Measurements from ENCODE around the gene NTM.
A peak's percentile ranks its signal among the peaks of the same experiment; 100 is the strongest.
"Not testable (repeated sequence)": the region's sequence is repeated elsewhere in the genome, so short reads cannot be mapped to it uniquely, and the experiment has no call there.

Gene NTM

GRCh38 chr11:132068556-132068955 is 698.1 kb downstream of the NTM start:
- H3K4me3 ChIP-seq (replicated peaks in 1 of 2; ENCODE audit: low read depth in 2 of 2, low read length in 2 of 2), result no peak overlapping the region
- no peak for TF ChIP-seq CTCF (IDR thresholded peaks at IDR 0.05; ENCODE audit: low read depth, low read length)
- no peak for DNase-seq (ENCODE audit: low read depth in 2 of 2)

- DNase-seq (ENCODE audit: low read depth in 2 of 2); H3K4me3 ChIP-seq (replicated peaks in 1 of 2; ENCODE audit: low read depth in 2 of 2, low read length in 2 of 2): not testable (repeated sequence)
Observed at GRCh38 chr11:132069593-132069992, 699.2 kb downstream of the NTM start.

GRCh38 chr11:132070907-132071306 is 700.5 kb downstream of the NTM start:
- H3K4me3 ChIP-seq (replicated peaks in 1 of 2; ENCODE audit: low read depth in 2 of 2, low read length in 2 of 2); DNase-seq (ENCODE audit: low read depth in 2 of 2): not testable (repeated sequence)

GRCh38 chr11:132072044-132072857 is 701.8 kb downstream of the NTM start:
- DNase-seq (ENCODE audit: low read depth in 2 of 2), result peak; percentile 91 to 99
- H3K4me3 ChIP-seq (replicated peaks in 1 of 2; ENCODE audit: low read depth in 2 of 2, low read length in 2 of 2), result no peak overlapping the region
- TF ChIP-seq CTCF (IDR thresholded peaks at IDR 0.05; ENCODE audit: low read depth, low read length), result no peak

- DNase-seq (ENCODE audit: low read depth in 2 of 2), result no peak
- no peak overlapping the region for H3K4me3 ChIP-seq (replicated peaks in 1 of 2; ENCODE audit: low read depth in 2 of 2, low read length in 2 of 2)
- no peak for TF ChIP-seq CTCF (IDR thresholded peaks at IDR 0.05; ENCODE audit: low read depth, low read length)
Observed at GRCh38 chr11:132072858-132073211, 702.4 kb downstream of the NTM start.

- DNase-seq (ENCODE audit: low read depth in 2 of 2), result no peak
- TF ChIP-seq CTCF (IDR thresholded peaks at IDR 0.05; ENCODE audit: low read depth, low read length), result no peak
- no peak overlapping the region for H3K4me3 ChIP-seq (replicated peaks in 1 of 2; ENCODE audit: low read depth in 2 of 2, low read length in 2 of 2)
Observed at GRCh38 chr11:132073787-132074186, 703.4 kb downstream of the NTM start.

- H3K4me3 ChIP-seq (replicated peaks in 1 of 2; ENCODE audit: low read depth in 2 of 2, low read length in 2 of 2), result no peak overlapping the region
- no peak for DNase-seq (ENCODE audit: low read depth in 2 of 2)
- TF ChIP-seq CTCF (IDR thresholded peaks at IDR 0.05; ENCODE audit: low read depth, low read length), result no peak
Observed at GRCh38 chr11:132075447-132075846, 705.0 kb downstream of the NTM start.

- no peak for DNase-seq (ENCODE audit: low read depth in 2 of 2)
- H3K4me3 ChIP-seq (replicated peaks in 1 of 2; ENCODE audit: low read depth in 2 of 2, low read length in 2 of 2), result no peak overlapping the region
- no peak for TF ChIP-seq CTCF (IDR thresholded peaks at IDR 0.05; ENCODE audit: low read depth, low read length)
Observed at GRCh38 chr11:132077416-132077815, 707.0 kb downstream of the NTM start.
